Gastroesophageal sphincter (tissue), 3 donors: ENCODE measurements around the gene COX7B.

Experiments used
- EP300 ChIP-seq: sonication (generic); formaldehyde crosslinking; IDR thresholded peaks from one replicate; pipeline ENCODE4 v1.6.1; 2017; ENCODE audit warnings: antibody characterized with exemption, mild to moderate bottlenecking
- POLR2A ChIP-seq, 2 donors: fragments of 450-650 bp; IDR thresholded peaks; one replicate each; pipeline ENCODE4 v1.6.1; 2017; ENCODE audit warnings: antibody characterized with exemption in 2 of 2, mild to moderate bottlenecking in 2 of 2, moderate library complexity in 1 of 2
- POLR2AphosphoS5 ChIP-seq: sonication (generic); formaldehyde crosslinking; IDR thresholded peaks from one replicate; pipeline ENCODE4 v1.6.1; 2017; ENCODE audit warnings: antibody characterized with exemption
- TF ChIP-seq, protein P1 (sequence below), 4 experiments: fragments of 200-600 bp in 2 of 4; fragments of 450-650 bp in 2 of 4; sonication (generic) in 1 of 4; IDR thresholded peaks; one replicate each; pipeline ENCODE4 v1.5.1; 2017 to 2019; ENCODE audit warnings: antibody characterized with exemption in 4 of 4, mild to moderate bottlenecking in 2 of 4, moderate library complexity in 2 of 4

DNA sequence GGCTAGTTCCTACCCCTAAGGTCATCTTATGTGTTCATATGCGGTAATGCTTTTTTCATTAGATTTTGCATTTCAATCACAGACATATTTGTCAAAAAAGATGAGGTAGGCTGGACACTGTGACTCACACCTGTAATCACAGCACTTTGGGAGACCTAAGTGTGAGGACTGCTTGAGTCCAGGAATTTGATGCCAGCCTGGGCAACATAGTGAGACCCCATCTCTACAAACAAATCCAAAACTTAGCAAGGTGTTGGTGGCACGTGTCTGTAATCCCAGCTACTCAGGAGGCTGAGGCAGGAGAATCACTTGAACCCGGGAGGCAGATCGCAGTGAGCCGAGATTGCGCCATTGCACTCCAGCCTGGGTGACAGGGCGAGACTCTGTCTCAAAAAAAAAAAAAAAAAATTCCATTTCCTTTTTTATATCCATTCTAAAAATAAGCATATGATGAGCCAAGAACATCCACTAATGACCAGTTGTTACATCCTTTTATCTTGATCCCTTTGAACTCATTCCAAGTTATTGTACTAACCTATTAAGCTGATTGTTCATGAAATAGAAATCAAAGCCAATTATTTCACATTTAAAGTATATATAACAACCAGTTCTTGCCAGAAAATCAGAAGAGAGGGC lies 46.8 kb downstream of the COX7B start:
- TF ChIP-seq, protein P1, sequence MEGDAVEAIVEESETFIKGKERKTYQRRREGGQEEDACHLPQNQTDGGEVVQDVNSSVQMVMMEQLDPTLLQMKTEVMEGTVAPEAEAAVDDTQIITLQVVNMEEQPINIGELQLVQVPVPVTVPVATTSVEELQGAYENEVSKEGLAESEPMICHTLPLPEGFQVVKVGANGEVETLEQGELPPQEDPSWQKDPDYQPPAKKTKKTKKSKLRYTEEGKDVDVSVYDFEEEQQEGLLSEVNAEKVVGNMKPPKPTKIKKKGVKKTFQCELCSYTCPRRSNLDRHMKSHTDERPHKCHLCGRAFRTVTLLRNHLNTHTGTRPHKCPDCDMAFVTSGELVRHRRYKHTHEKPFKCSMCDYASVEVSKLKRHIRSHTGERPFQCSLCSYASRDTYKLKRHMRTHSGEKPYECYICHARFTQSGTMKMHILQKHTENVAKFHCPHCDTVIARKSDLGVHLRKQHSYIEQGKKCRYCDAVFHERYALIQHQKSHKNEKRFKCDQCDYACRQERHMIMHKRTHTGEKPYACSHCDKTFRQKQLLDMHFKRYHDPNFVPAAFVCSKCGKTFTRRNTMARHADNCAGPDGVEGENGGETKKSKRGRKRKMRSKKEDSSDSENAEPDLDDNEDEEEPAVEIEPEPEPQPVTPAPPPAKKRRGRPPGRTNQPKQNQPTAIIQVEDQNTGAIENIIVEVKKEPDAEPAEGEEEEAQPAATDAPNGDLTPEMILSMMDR (IDR thresholded peaks at IDR 0.05) = no peak
- TF ChIP-seq POLR2A (IDR thresholded peaks at IDR 0.05) (no peak), POLR2AphosphoS5 (no peak), EP300 (no peak)
